Measurements from ENCODE around the gene CCDC187. TPM values are rescaled to one million over a fixed set of nuclear protein-coding genes. Genes with fewer than 3 reads are reported as not detected.

The CCDC187 gene
- polyA plus RNA-seq, 1 donor from 2014 or later, result not detected

- no peaks in the 10 kb centered on the region for H3K9me2 ChIP-seq (ENCODE audit: insufficient read depth, low read length)
- no peaks in the 10 kb centered on the region for H3F3A ChIP-seq (ENCODE audit: insufficient read depth, low read length, poor library complexity, severe bottlenecking)
- H3K4me2 ChIP-seq (ENCODE audit: low read length), result no peak overlapping the region
- no peaks in the 10 kb centered on the region for H3K36me3 ChIP-seq (ENCODE audit: insufficient read depth, low read length)
- no peak overlapping the region for H3K27ac ChIP-seq (ENCODE audit: low read length)
- no peaks in the 10 kb centered on the region for H3K9me3 ChIP-seq (ENCODE audit: low read length)
- no peak overlapping the region for H3K4me3 ChIP-seq (ENCODE audit: low read length)
- no peak overlapping the region for H3K9ac ChIP-seq (ENCODE audit: low read length)
- H3K27me3 ChIP-seq (ENCODE audit: insufficient read depth, low read depth, low read length), result no peaks in the 10 kb centered on the region
- peaks cover 13% of the 10 kb centered on the region for H3K79me2 ChIP-seq (replicated peaks; ENCODE audit: insufficient read depth, low read length)
- H4K20me1 ChIP-seq (ENCODE audit: insufficient read depth), result no peaks in the 10 kb centered on the region
- no peak overlapping the region for H2AFZ ChIP-seq (ENCODE audit: low read depth, low read length)
- TF ChIP-seq SMC3 (conservative IDR thresholded peaks at IDR 0.05; ENCODE audit: poor library complexity), result no peak
- TF ChIP-seq EZH2 (IDR thresholded peaks at IDR 0.05; ENCODE audit: borderline replicate concordance, insufficient read depth, low read length, poor library complexity, severe bottlenecking), result no peak
- no peak for TF ChIP-seq REST (IDR thresholded peaks at IDR 0.05; ENCODE audit: borderline replicate concordance)
- no peak for TF ChIP-seq MXI1 (conservative IDR thresholded peaks at IDR 0.05; ENCODE audit: poor library complexity, severe bottlenecking)
- TF ChIP-seq POLR2AphosphoS5 (IDR thresholded peaks at IDR 0.05), result no peak
- no peak for TF ChIP-seq CTCF (IDR thresholded peaks at IDR 0.05; ENCODE audit: poor library complexity, severe bottlenecking)
- TF ChIP-seq EP300 (conservative IDR thresholded peaks at IDR 0.05; ENCODE audit: poor library complexity, severe bottlenecking), result no peak
- no peak for TF ChIP-seq TAF1 (IDR thresholded peaks at IDR 0.05; ENCODE audit: low read depth)
- no peak for TF ChIP-seq RAD21 (conservative IDR thresholded peaks at IDR 0.05)
These were observed 30.6 kb upstream of the CCDC187 start for GRCh38 chr9:136334541-136334940.

GRCh38 chr9:136333486-136333885, 29.6 kb upstream of the CCDC187 start:
- Histone ChIP-seq H3K4me2 (ENCODE audit: low read length) (no peak overlapping the region), H3K27ac (ENCODE audit: low read length) (no peak overlapping the region), H4K20me1 (ENCODE audit: insufficient read depth) (no peaks in the 10 kb centered on the region), H3F3A (ENCODE audit: insufficient read depth, low read length, poor library complexity, severe bottlenecking) (no peaks in the 10 kb centered on the region), H3K9me2 (ENCODE audit: insufficient read depth, low read length) (no peaks in the 10 kb centered on the region), H3K9me3 (ENCODE audit: low read length) (no peaks in the 10 kb centered on the region), H2AFZ (ENCODE audit: low read depth, low read length) (no peak overlapping the region), H3K36me3 (ENCODE audit: insufficient read depth, low read length) (no peaks in the 10 kb centered on the region), H3K27me3 (ENCODE audit: insufficient read depth, low read depth, low read length) (no peaks in the 10 kb centered on the region), H3K9ac (ENCODE audit: low read length) (no peak overlapping the region), H3K4me3 (ENCODE audit: low read length) (no peak overlapping the region), H3K79me2 (replicated peaks; ENCODE audit: insufficient read depth, low read length) (peaks cover 23% of the 10 kb centered on the region)
- no peak for TF ChIP-seq RAD21 (conservative IDR thresholded peaks at IDR 0.05)
- no peak for TF ChIP-seq MXI1 (conservative IDR thresholded peaks at IDR 0.05; ENCODE audit: poor library complexity, severe bottlenecking)
- no peak for TF ChIP-seq SMC3 (conservative IDR thresholded peaks at IDR 0.05; ENCODE audit: poor library complexity)
- no peak for TF ChIP-seq REST (IDR thresholded peaks at IDR 0.05; ENCODE audit: borderline replicate concordance)
- no peak for TF ChIP-seq POLR2AphosphoS5 (IDR thresholded peaks at IDR 0.05)
- TF ChIP-seq EP300 (conservative IDR thresholded peaks at IDR 0.05; ENCODE audit: poor library complexity, severe bottlenecking), result no peak
- no peak for TF ChIP-seq TAF1 (IDR thresholded peaks at IDR 0.05; ENCODE audit: low read depth)
- no peak for TF ChIP-seq CTCF (IDR thresholded peaks at IDR 0.05; ENCODE audit: poor library complexity, severe bottlenecking)
- no peak for TF ChIP-seq EZH2 (IDR thresholded peaks at IDR 0.05; ENCODE audit: borderline replicate concordance, insufficient read depth, low read length, poor library complexity, severe bottlenecking)

All from neural cell (in vitro differentiated cells).